IPS DF 4.7 (cell line): ENCODE data around the gene LDAH.

ENCODE experiments used
- DNase-seq: peaks from one replicate; pipeline ENCODE4 v3.0.0-alpha.2; 2013; ENCODE audit warnings: low spot score; ENCODE audit errors: extremely low read depth

LDAH gene

DNA sequence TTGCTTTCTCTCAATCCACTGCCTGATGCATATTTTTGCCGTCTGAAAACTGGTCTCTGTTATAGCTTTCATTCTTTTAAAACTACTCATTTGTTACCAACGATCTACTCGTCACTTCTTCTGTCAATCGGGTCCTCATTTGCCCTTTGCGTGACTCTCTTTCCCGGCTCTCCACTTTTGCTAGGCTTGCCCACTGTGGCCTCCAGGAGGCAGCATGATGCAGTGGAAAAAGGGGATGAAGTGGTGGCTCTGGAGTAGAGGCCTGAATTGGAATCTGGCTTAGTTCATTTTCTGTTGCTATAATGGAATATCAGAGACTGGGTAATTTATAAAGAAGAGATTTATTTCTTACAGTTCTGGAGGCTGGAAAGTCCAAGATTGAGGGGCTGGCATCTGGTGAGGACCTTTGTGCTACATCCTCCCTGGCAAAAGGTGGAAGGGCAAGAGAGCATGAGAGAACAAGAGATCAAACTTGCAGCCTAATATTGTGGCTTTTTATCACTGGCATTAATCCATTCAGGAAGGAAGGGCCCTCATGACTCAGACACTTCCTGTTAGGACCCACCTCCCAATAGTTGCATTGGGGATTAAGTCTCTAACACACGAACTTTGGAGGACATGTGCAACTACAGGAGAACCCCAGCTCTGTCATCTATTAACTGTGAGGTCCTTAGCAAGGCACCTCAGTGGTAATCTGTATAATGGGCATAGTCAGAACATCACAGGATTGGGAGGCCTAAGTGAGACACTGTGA lies 140.6 kb downstream of the LDAH start:
- DNase-seq: no peak

GRCh38 chr2:20680744-20681375 lies 142.0 kb downstream of the LDAH start:
- DNase-seq: no peak

DNA sequence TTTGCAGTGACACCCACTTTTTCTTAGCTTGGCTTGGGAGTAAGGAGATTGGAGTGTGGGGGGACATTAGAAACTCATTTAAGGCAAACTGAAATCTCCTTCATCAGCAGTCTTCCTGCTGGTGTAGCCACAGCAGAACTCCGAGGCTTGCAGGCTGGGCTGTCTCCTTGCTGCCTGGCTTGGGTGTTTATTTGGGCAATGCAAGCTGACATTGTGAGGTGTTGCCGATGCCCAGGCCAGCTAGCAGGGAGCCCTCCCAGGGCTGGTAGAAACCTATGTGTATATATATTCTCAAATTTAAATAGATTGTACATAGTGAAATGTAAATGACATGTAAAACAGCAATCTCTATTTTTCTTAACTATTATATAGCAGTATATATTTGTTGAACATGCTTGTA lies 144.1 kb downstream of the LDAH start:
- no peak for DNase-seq

- no peak for DNase-seq
Observed at GRCh38 chr2:20678086-20678395, 144.9 kb downstream of the LDAH start.

- DNase-seq: no peak
Observed at GRCh38 chr2:20677301-20678085, 145.4 kb downstream of the LDAH start.

- DNase-seq: no peak
Observed at GRCh38 chr2:20676353-20677215, 146.3 kb downstream of the LDAH start.

- no peak for DNase-seq
Observed at GRCh38 chr2:20675701-20676352, 147.1 kb downstream of the LDAH start.

DNA sequence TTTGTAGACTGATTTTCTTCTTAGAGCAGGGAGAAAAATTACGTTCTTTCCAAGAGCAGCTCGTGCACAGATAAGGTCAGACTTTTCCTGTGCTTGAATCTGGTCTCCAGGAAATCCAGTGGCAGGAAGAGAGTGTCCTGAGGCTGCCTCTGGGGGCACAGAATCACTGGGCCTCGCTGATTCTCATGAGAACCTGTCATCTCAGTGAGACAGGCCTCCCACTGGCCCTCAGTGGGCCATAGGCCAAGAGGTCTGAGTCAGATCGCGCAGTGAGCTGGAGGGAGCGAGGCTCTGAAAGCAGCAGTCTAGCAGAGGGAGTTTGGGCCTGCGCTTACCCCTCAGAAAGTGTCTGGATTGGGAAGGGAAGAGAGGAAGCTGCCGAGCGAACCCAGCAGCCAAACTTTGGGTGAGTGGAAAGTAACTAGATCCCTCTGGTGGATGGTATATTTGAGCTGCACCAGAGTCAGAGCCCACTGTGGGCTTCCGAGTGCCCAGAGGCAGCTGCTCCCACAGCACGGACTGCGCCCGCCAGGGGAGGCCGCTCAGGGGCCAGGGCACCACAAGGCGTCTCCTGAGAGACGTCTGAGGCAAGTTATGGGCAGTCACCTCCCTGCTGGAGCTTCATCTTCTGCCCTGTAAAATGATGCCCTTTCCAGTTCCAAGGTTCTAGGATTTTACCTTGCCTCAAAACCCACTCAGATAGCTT lies 147.8 kb downstream of the LDAH start:
- DNase-seq: no peak

DNA sequence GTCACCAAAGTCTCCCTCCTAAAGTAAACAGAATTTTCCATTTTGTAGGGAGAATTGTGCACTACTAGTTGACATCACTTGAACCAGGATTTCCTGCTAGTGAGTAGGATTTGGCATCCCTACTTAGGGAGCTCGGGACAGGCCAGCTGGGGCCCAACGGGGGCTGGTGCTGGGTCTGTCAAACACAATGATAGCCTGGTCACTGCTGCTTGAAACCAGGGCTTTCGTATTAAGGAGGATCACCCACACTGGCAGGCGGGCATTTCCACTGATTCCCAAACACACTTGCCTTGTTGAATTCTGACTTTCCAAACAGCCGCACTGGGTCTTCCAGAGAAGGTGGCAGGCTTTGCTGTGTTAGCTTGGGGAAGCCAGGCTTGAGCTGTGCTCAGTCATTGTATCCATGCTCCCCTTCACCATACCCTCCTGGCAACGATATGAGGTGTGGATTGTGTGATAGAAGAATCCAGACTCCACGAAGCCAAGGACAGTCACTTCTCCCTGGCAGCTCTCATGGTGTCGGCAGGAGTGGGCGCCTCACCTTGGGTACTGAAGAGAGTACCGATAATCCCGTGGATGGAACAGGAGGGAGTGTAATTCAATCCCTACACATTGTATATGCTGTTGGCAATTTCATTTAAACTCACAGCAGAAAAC lies 148.5 kb downstream of the LDAH start:
- no peak for DNase-seq

GRCh38 chr2:20673686-20674308 lies 149.1 kb downstream of the LDAH start:
- no peak for DNase-seq

DNA sequence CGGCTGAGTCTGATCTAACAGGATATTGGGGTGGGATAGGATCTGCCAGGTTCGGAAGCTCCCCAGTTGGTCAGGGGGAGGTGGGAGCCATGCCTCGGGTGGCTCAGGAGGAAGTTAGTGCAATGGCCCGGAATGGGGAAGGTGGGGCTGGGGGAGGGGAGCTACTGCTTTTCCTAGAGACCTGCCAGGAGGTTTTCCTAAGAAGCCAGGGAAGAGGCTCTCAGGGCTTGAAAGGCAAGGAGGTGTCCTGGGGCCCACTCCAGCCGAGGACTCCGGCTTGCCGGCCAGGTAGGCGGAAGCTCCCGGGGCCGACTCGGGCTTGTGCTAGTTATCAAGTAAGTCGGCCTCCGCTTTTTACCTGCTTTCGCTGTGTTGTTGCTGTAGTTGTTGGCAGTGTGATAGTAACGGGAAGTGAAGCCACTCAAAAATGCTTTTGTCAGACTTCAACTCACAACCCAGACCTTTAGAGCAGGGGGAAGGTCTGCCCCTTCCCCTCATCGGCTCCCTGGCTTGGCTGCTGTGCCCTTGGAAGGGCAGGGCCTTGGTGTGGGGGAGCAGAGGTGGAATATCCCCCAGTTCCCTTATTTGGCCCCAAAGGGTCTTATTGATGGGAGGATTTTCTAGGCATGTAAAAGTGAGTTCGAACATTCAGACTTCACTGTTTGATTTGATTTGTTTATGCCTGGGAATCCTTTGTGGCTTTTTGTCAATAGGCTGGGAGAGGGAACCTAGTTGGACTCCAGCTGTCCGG lies 150.5 kb downstream of the LDAH start:
- DNase-seq: no peak

DNA sequence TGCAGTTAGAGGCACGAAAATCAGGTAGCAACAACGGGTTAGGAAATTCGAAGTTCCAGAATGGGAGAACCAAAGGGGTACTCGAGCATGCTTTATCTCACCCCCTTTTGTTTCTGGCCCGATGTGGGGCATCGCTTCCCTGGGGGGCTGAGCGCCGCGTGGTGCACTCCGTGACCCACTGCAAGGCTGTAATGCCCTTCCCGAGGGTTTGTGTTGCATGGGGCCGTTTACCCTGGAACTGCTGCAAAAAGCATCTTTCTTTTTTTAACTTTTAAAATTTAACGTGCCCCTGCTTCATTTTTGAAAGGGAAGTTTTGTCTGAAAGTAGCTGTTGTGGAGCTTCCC lies 151.2 kb downstream of the LDAH start:
- no peak for DNase-seq

DNA sequence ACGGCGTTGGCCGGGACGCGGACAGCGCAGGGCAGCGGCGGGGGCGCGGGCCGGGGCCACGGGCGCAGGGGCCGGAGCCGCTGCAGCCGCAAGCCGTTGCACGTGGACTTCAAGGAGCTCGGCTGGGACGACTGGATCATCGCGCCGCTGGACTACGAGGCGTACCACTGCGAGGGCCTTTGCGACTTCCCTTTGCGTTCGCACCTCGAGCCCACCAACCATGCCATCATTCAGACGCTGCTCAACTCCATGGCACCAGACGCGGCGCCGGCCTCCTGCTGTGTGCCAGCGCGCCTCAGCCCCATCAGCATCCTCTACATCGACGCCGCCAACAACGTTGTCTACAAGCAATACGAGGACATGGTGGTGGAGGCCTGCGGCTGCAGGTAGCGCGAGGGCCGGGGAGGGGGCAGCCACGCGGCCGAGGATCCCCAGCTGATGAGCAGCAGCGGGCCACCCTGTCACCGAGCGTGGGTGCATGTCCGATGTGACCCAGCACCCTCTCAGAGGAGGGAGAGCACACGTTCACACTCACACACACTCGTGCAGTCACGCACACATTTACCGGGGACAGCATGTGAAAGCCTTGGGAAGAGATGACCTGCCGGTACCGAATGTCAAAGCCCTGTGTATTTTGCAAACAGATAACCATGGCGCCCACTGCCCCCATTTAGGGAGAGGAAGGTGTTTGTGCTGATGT lies 151.7 kb downstream of the LDAH start:
- DNase-seq: no peak

- DNase-seq: no peak
Observed at GRCh38 chr2:20670315-20671035, 152.4 kb downstream of the LDAH start.

GRCh38 chr2:20669562-20670314 lies 153.2 kb downstream of the LDAH start:
- DNase-seq: no peak

DNA sequence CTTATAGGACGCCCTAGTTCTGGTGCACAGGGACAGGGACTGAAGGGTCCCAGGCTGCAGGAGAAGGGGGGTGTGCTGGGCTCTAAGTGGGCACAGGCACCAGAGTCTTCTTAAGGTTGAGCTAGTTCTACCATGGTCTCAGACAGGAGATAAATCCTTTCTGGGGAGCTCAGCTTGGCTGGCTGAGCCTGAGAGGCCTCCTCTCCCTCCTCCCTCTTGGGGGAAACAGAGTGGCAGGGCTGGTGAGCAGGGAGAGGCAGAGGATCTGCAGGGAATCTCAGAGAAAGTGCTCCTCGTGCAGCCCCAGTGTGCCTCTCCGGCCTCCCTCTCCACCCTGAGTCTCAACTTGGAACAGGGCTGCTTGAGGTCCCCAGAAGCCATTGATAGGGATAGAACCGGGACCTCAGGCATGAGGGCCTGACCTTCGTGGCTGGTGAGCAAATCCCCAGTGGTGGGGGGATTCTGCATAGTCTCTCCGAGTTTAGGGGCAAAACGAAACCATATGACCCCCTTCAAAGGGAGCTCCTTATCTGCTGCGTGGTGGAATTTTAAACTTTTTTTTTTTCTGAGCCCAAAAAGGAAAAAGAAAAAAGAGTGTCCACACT lies 153.9 kb downstream of the LDAH start:
- DNase-seq: no peak
